Measurements from ENCODE around the gene SYT1. TPM values are rescaled to one million over a fixed set of nuclear protein-coding genes. Genes with fewer than 3 reads are reported as not detected.

Gene SYT1
- total RNA-seq, 1 experiment from 2014 or later = 80.9 TPM

GRCh38 chr12:79452906-79453305, 588.3 kb downstream of the SYT1 start:
- no peak for DNase-seq (ENCODE audit: low spot score)
- Histone ChIP-seq H3K36me3 (ENCODE audit: insufficient read depth, low read length, poor library complexity, severe bottlenecking) (peaks cover 14% of the 10 kb centered on the region), H3K4me3 (ENCODE audit: low read depth, low read length, poor library complexity, severe bottlenecking) (no peak overlapping the region), H3K27me3 (replicated peaks; ENCODE audit: insufficient read depth, low read depth, low read length, poor library complexity) (no peaks in the 10 kb centered on the region), H3K27ac (ENCODE audit: low read depth, low read length, poor library complexity, severe bottlenecking) (no peak overlapping the region), H3K9me3 (ENCODE audit: low read depth, low read length, poor library complexity, severe bottlenecking) (no peaks in the 10 kb centered on the region), H3K4me1 (ENCODE audit: insufficient read depth, low read length, poor library complexity, severe bottlenecking) (no peaks in the 10 kb centered on the region)
- intact Hi-C loops (cut with micrococcal nuclease; ENCODE audit: unreplicated experiment) = no loop called here
- TF ChIP-seq EZH2 (IDR thresholded peaks at IDR 0.05; ENCODE audit: borderline replicate concordance, low read depth, low read length, poor library complexity, severe bottlenecking) (no peak), CTCF (conservative IDR thresholded peaks at IDR 0.05; ENCODE audit: low read depth, low read length) (no peak)
- BruUV-seq (replicated peaks) = no TSS peak
- CTCF ChIA-PET = no interaction called here
- POLR2A ChIA-PET (ENCODE audit: low non-redundant PET) = no interaction called here

GRCh38 chr12:79453820-79454219, 589.2 kb downstream of the SYT1 start:
- BruUV-seq (replicated peaks) = no TSS peak

GRCh38 chr12:79454338-79454843, 589.8 kb downstream of the SYT1 start:
- H3K4me3 ChIP-seq (ENCODE audit: low read depth, low read length, poor library complexity, severe bottlenecking) = no peak overlapping the region
- no TSS peak for BruUV-seq (replicated peaks)
- POLR2A ChIA-PET (ENCODE audit: low non-redundant PET) = no interaction called here
- no peaks in the 10 kb centered on the region for H3K27me3 ChIP-seq (replicated peaks; ENCODE audit: insufficient read depth, low read depth, low read length, poor library complexity)
- peaks cover 5% of the 10 kb centered on the region for H3K36me3 ChIP-seq (ENCODE audit: insufficient read depth, low read length, poor library complexity, severe bottlenecking)
- no peak for DNase-seq (ENCODE audit: low spot score)
- no peaks in the 10 kb centered on the region for H3K4me1 ChIP-seq (ENCODE audit: insufficient read depth, low read length, poor library complexity, severe bottlenecking)
- CTCF ChIA-PET = no interaction called here
- TF ChIP-seq EZH2 (IDR thresholded peaks at IDR 0.05; ENCODE audit: borderline replicate concordance, low read depth, low read length, poor library complexity, severe bottlenecking) = no peak
- no peak for TF ChIP-seq CTCF (conservative IDR thresholded peaks at IDR 0.05; ENCODE audit: low read depth, low read length)
- intact Hi-C loops (cut with micrococcal nuclease; ENCODE audit: unreplicated experiment) = no loop called here
- no peak overlapping the region for H3K27ac ChIP-seq (ENCODE audit: low read depth, low read length, poor library complexity, severe bottlenecking)
- no peaks in the 10 kb centered on the region for H3K9me3 ChIP-seq (ENCODE audit: low read depth, low read length, poor library complexity, severe bottlenecking)

More at GRCh38 chr12:79453820-79454219, 589.2 kb downstream of the SYT1 start:
- ChIA-PET CTCF (no interaction called here), POLR2A (ENCODE audit: low non-redundant PET) (no interaction called here)
- Histone ChIP-seq H3K36me3 (ENCODE audit: insufficient read depth, low read length, poor library complexity, severe bottlenecking) (peaks cover 5% of the 10 kb centered on the region), H3K4me3 (ENCODE audit: low read depth, low read length, poor library complexity, severe bottlenecking) (no peak overlapping the region), H3K27ac (ENCODE audit: low read depth, low read length, poor library complexity, severe bottlenecking) (no peak overlapping the region), H3K4me1 (ENCODE audit: insufficient read depth, low read length, poor library complexity, severe bottlenecking) (no peaks in the 10 kb centered on the region), H3K27me3 (replicated peaks; ENCODE audit: insufficient read depth, low read depth, low read length, poor library complexity) (no peaks in the 10 kb centered on the region), H3K9me3 (ENCODE audit: low read depth, low read length, poor library complexity, severe bottlenecking) (no peaks in the 10 kb centered on the region)
- intact Hi-C loops (cut with micrococcal nuclease; ENCODE audit: unreplicated experiment) = no loop called here
- DNase-seq (ENCODE audit: low spot score) = no peak
- no peak for TF ChIP-seq CTCF (conservative IDR thresholded peaks at IDR 0.05; ENCODE audit: low read depth, low read length)
- no peak for TF ChIP-seq EZH2 (IDR thresholded peaks at IDR 0.05; ENCODE audit: borderline replicate concordance, low read depth, low read length, poor library complexity, severe bottlenecking)

Measured in A673 (cell line).